Measurements from ENCODE around the gene IFNA8.
"Not testable (repeated sequence)": the region's sequence is repeated elsewhere in the genome, so short reads cannot be mapped to it uniquely, and the experiment has no call there.

Gene IFNA8

DNA sequence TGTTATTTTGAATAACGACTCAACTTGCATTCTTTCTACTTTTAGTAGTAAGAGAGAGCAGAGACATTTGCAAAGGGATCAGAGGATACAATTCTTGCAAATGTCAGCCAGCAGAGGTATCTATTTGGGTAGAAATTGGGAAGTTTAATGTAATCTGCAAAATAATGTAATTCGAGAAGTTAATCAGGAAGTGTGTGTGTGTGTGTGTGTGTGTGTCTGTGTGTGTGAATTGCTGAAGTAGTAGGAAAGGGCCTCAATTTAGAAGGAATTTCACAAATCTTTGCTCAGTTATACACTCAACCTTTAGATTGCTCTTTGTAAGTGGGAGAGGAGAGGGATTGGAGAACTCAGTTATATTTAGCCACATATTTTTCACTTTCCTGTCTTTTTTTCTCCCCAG is 20.3 kb downstream of the IFNA8 start:
- DNase-seq, result no peak

GRCh38 chr9:21432672-21433425 is 23.9 kb downstream of the IFNA8 start:
- DNase-seq, result no peak

- DNase-seq, result peak; percentile 33
Measured at GRCh38 chr9:21434202-21435014, 25.5 kb downstream of the IFNA8 start.

DNA sequence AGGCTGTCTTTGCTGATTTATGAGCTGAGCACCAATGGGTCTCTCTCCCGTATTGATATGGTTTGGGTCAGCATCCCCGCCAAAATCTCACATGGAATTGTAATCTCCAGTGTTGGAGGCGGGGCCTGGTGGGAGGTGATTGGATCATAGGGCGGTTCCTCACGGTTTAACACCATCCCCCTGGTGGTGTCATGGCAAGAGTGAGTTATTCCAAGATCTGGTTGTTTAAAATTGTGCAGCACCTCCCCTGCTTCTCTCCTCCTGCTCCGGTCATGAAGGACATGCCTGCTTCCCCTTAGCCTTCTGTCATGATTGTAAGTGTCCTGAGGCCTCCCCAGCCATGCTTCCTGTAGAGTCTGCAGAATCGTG is 26.1 kb downstream of the IFNA8 start:
- not testable (repeated sequence) for DNase-seq

DNA sequence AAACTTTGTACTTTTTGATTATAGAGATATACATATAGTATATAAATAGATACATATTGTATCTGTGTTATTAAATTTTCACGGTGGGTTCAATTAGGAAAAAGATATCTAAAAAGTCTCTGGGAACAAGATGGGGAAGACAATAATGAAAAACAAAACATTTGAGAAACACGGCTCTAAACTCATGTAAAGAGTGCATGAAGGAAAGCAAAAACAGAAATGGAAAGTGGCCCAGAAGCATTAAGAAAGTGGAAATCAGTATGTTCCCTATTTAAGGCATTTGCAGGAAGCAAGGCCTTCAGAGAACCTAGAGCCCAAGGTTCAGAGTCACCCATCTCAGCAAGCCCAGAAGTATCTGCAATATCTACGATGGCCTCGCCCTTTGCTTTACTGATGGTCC is 31.2 kb downstream of the IFNA8 start, which contains the start of gene IFNA1:
TSS of gene IFNA1 (plus strand) at position 301 of the 400 bp plus-strand sequence. CDS start at position 370, 69 bp downstream.
- DNase-seq, result no peak

GRCh38 chr9:21443849-21444625 is 35.1 kb downstream of the IFNA8 start:
- no peak for DNase-seq

DNA sequence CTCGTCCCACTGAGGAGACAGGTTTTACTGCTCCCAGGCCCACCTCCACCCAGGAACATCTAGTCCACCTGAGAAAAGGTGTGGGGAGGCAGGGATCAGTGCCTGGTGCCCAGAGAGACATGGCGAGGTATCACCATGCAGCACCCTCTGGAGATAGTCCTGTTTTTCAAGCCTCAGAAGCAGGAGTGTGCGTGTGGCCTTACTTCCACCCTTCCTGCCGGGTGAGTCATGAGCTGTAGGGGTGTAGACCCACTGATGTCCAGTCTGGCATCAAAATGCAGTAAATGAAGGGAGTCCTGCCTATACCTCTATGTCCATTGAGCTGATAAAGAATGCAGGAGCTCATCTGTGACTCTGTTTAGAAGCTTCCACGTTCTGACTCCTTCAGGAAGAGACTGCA is 40.4 kb downstream of the IFNA8 start:
- DNase-seq, result not testable (repeated sequence)

GRCh38 chr9:21450733-21451394 is 41.9 kb downstream of the IFNA8 start:
- DNase-seq, result no peak

DNA sequence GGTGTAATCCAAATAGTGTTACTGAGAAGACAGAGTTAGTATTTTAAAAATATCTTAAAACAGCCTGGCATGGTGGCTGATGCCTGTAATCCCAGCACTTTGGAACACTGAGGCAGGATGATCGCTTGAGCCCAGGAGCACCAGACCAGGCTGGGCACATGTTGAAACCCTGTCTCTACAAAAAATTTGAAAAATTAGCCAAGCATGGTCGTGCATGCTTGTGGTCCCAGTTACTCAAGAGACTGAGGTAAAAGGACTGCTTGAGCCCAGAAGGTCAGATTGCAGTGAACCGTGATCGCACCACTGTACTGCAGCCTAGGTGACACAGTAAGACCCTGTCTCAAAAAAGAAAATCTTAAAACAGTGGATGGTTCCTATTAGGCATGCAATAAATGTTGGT is 43.8 kb downstream of the IFNA8 start:
- DNase-seq, result no peak

DNA sequence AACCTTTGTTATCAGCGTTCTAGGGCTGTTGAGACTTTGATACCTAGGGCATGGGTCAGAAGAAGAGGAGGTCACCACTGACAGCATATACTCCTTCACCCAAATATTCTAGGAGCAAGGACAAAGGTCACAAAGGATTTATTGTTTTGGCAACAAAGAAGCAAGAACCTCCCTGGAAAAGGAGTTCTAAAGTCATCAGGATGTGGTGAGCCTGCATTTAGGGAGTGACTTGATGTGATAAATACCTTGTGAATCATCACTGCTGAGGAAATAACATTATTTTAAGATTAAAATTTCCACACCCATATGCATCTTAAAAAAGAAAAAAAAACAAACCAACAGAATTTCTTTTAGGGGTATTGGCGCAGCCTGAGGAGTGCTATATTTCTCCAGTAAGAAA is 45.2 kb downstream of the IFNA8 start:
- DNase-seq, result no peak

GRCh38 chr9:21455320-21455719 is 46.4 kb downstream of the IFNA8 start:
- DNase-seq, result peak; percentile 10
